ENCODE measurements around the gene SLC5A9.

- TF ChIP-seq CTCF (IDR thresholded peaks at IDR 0.05) (no peak), POLR2A (IDR thresholded peaks at IDR 0.05) (no peak)
Observed at GRCh38 chr1:48215889-48216288, 6.6 kb upstream of the SLC5A9 start.
